T-cell (primary cell): Measurements from ENCODE around the gene ECT2. TPM values are rescaled to one million over a fixed set of nuclear protein-coding genes. Genes with fewer than 3 reads are reported as not detected.
A peak's percentile ranks its signal among the peaks of the same experiment; 100 is the strongest.

Source experiments
- ATAC-seq, 4 experiments: fragments of 200-7000 bp in 3 of 4; fragments of 150-1000 bp in 1 of 4; cut with Tn5 transposase; replicated peaks in 1 of 4; 1 replicate in 3 of 4; 2 replicates in 1 of 4; pipeline ENCODE4 v1.10.0; 2021; ENCODE audit warnings: moderate library complexity in 3 of 4, mild to moderate bottlenecking in 2 of 4, moderate number of reproducible peaks in 1 of 4
- CTCF ChIA-PET, 2 donors: fragments of 300-600 bp; sonication (Branson Sonifier 250); formaldehyde crosslinking; loops; one replicate each; lab custom pipeline; 2022; ENCODE audit warnings: antibody characterized with exemption in 2 of 2; lab: Charles Lee
- POLR2A ChIA-PET, 2 donors: fragments of 300-600 bp; sonication (Branson Sonifier 250); formaldehyde crosslinking; loops; one replicate each; lab custom pipeline; 2022; ENCODE audit warnings: antibody characterized with exemption in 2 of 2; lab: Charles Lee
- DNase-seq, 35 experiments: peaks; one replicate each; pipeline versions ENCODE4 v3.0.0 to v3.0.0-alpha.2; 2013 to 2023
- H3K27ac ChIP-seq: one replicate; pipeline ENCODE4 v1.5.1; 2013; ENCODE audit warnings: low read length
- H3K27me3 ChIP-seq, 2 experiments: replicated peaks in 1 of 2; 1 replicate in 1 of 2; 2 replicates in 1 of 2; pipeline versions ENCODE4 v1.6.1 to v1.7.0; 2013; ENCODE audit warnings: low read length in 1 of 2, mixed read lengths in 1 of 2; ENCODE audit not compliant: control insufficient read depth in 2 of 2, insufficient read depth in 2 of 2; ENCODE audit errors: extremely low read depth in 1 of 2
- H3K36me3 ChIP-seq, 2 donors: 1 replicate in 1 of 2; 2 replicates in 1 of 2; pipeline versions ENCODE4 v1.6.1 to v1.7.0; 2013; ENCODE audit warnings: low read length in 1 of 2; ENCODE audit not compliant: control insufficient read depth in 2 of 2, insufficient read depth in 1 of 2; ENCODE audit errors: extremely low read depth in 1 of 2
- H3K4me1 ChIP-seq, 2 experiments: 1 replicate in 1 of 2; 2 replicates in 1 of 2; pipeline versions ENCODE4 v1.6.1 to v1.7.0; 2013; ENCODE audit warnings: low read length in 2 of 2, mixed read lengths in 1 of 2; ENCODE audit not compliant: insufficient read depth in 2 of 2, control insufficient read depth in 1 of 2; ENCODE audit errors: extremely low read depth in 1 of 2
- H3K4me3 ChIP-seq, 2 donors: 1 replicate in 1 of 2; 2 replicates in 1 of 2; pipeline versions ENCODE4 v1.5.1 to v1.7.0; 2013; ENCODE audit warnings: mild to moderate bottlenecking in 2 of 2, low read length in 1 of 2, moderate library complexity in 1 of 2; ENCODE audit not compliant: control insufficient read depth in 1 of 2; ENCODE audit errors: extremely low read depth in 1 of 2
- H3K9me3 ChIP-seq: 2 replicates; pipeline ENCODE4 v1.7.0; 2013
- H3K27ac Mint-ChIP-seq, 2 donors: one replicate each; pipeline ENCODE4 v1.8.0; 2020 to 2021; ENCODE audit warnings: mild to moderate bottlenecking in 2 of 2, mixed read lengths in 2 of 2
- H3K27me3 Mint-ChIP-seq, 2 donors: one replicate each; pipeline ENCODE4 v1.8.0; 2021 to 2022; ENCODE audit warnings: mixed read lengths in 2 of 2
- H3K36me3 Mint-ChIP-seq: one replicate; pipeline ENCODE4 v1.8.0; 2021; ENCODE audit warnings: mixed read lengths
- H3K4me1 Mint-ChIP-seq, 3 donors: one replicate each; pipeline ENCODE4 v1.8.0; 2020 to 2022; ENCODE audit warnings: mixed read lengths in 3 of 3, mild to moderate bottlenecking in 1 of 3
- H3K4me3 Mint-ChIP-seq, 3 donors: one replicate each; pipeline ENCODE4 v1.8.0; 2020 to 2022; ENCODE audit warnings: mild to moderate bottlenecking in 3 of 3, mixed read lengths in 3 of 3, moderate library complexity in 3 of 3
- H3K9me3 Mint-ChIP-seq, 3 donors: one replicate each; pipeline ENCODE4 v1.8.0; 2020 to 2022; ENCODE audit warnings: mixed read lengths in 3 of 3
- WGBS: methylation state at CpG from one replicate; pipeline ENCODE4 v1.1.5; 2013; ENCODE audit warnings: missing lambda C conversion rate; ENCODE audit not compliant: insufficient coverage; 5-methylcytosine and 5-hydroxymethylcytosine counted together
- total RNA-seq, 35 experiments: library from RNA in 6 of 35; stranded (reverse) in 6 of 35; fragments of 120-200 nt in 1 of 35; gene quantifications; one replicate each; pipeline versions ENCODE4 v1.2.1 to v1.2.4 and lab custom pipeline; 2013 to 2026

The ECT2 gene
- total RNA-seq, 5 donors from 2014 or later (not counting 1 experiment from before 2014, with no cell fraction given) = 1.7 to 3.1 (median 2.3) TPM

DNA sequence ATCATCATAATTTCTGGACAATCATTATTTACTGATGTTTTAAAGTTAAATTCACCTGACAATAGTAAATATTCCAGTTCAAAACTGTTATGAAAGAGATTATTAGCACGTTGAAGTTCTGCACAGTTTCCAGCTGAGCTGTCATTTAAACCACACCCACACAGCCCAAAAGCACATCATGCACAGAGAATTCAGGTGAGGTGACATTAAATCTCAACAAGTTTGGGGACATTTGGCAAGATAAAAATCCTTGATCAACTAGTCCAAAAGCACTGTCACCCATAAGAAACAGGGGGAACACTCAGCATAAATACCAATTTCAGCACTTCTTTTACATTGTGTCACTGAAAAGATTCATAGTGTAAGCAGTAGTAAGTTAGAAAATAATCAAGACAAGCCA, 46.5 kb upstream of the ECT2 start:
- no peaks in the 10 kb centered on the region for H3K9me3 Mint-ChIP-seq
- Histone ChIP-seq H3K27ac (no peak overlapping the region), H3K27me3 (no peaks in the 10 kb centered on the region), H3K36me3 (no peaks in the 10 kb centered on the region), H3K4me3 (no peak overlapping the region), H3K9me3 (no peaks in the 10 kb centered on the region), H3K4me1 (no peaks in the 10 kb centered on the region)
- H3K36me3 Mint-ChIP-seq = no peaks in the 10 kb centered on the region
- no peak overlapping the region for H3K4me3 Mint-ChIP-seq
- DNase-seq = no peak
- POLR2A ChIA-PET = no interaction called here
- no CpG with 5 or more reads among the region's 1 CpG for WGBS
- no peaks in the 10 kb centered on the region for H3K27me3 Mint-ChIP-seq
- no peak for ATAC-seq
- H3K4me1 Mint-ChIP-seq = peaks cover 10 to 13% (median 10%) of the 10 kb centered on the region in 3 donors
- CTCF ChIA-PET = interaction anchor here in 1 of 2 donors (0.6 to 1.7 kb wide), 6 partner anchors 31 to 1423 kb away, joined by 3 to 6 read pairs (median 4); no protein-coding TSS in a partner anchor
- no peak overlapping the region for H3K27ac Mint-ChIP-seq

DNA sequence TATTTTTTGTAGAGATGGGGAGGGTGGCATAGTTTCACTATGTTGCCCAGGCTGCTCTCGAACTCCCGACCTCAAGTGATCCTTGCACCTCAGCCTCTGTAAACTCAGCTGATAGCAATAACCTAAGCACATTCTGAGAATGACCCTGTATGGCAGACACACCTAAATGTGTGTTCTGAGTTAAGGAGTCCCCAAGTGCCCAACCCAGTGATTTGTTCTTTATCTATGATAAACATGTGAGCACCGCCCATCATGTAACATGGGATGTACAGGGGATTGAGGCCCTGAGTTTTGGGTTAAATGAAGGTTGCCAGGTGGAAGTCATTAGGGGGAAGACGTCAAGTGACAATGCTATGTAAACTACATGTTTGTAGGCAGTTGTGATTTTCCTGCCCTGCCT, 45.4 kb upstream of the ECT2 start:
- H3K36me3 Mint-ChIP-seq = no peaks in the 10 kb centered on the region
- H3K4me1 Mint-ChIP-seq = peaks cover 22 to 23% (median 22%) of the 10 kb centered on the region in 3 donors
- ChIA-PET CTCF (interaction anchor here in 1 of 2 donors (0.7 to 1.7 kb wide), 4 partner anchors 32 to 733 kb away, joined by 3 to 5 read pairs (median 4); no protein-coding TSS in a partner anchor), POLR2A (no interaction called here)
- Histone ChIP-seq H3K4me3 (no peak overlapping the region), H3K27ac (no peak overlapping the region), H3K36me3 (no peaks in the 10 kb centered on the region), H3K9me3 (no peaks in the 10 kb centered on the region), H3K4me1 (peaks cover 4 to 6% of the 10 kb centered on the region in 2 experiments), H3K27me3 (no peaks in the 10 kb centered on the region)
- ATAC-seq (no peak), DNase-seq (no peak)
- no peak overlapping the region for H3K27ac Mint-ChIP-seq
- H3K4me3 Mint-ChIP-seq = no peak overlapping the region
- 100% methylated on average over 1 of the region's 4 CpGs for WGBS
- H3K9me3 Mint-ChIP-seq = no peaks in the 10 kb centered on the region
- H3K27me3 Mint-ChIP-seq = no peaks in the 10 kb centered on the region

DNA sequence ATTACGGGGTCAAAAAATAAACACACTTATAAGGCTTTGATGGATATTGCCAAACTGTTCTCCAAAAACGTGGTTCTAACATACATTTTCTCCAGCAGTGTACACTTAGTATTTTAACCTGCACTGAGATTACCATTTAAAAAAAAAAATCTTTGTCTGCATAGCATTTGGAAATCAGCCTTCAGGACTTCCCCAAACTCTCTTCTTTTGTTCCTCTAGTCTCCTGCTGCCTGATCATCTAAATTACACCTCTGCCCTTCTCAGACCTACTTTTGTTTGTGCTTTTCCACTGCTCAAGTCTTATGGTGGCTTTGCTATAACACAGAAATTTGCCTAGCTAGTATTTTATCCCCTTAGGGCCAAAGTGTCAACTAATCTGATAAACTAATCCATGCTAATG, 43.5 kb upstream of the ECT2 start:
- Mint-ChIP-seq H3K4me1 (peaks cover 29 to 30% (median 30%) of the 10 kb centered on the region in 3 donors), H3K27me3 (no peaks in the 10 kb centered on the region), H3K27ac (no peak overlapping the region), H3K36me3 (no peaks in the 10 kb centered on the region), H3K9me3 (no peaks in the 10 kb centered on the region), H3K4me3 (no peak overlapping the region)
- Histone ChIP-seq H3K27ac (no peak overlapping the region), H3K4me1 (peaks cover 4 to 14% of the 10 kb centered on the region in 2 experiments), H3K27me3 (peaks cover 0 to 4% of the 10 kb centered on the region in 2 experiments), H3K36me3 (no peaks in the 10 kb centered on the region), H3K4me3 (no peak overlapping the region), H3K9me3 (no peaks in the 10 kb centered on the region)
- 100% methylated on average over 2 of the region's 2 CpGs for WGBS
- DNase-seq = no peak
- no peak for ATAC-seq
- ChIA-PET POLR2A (no interaction called here), CTCF (interaction anchor here in 1 of 2 donors (0.7 kb wide), 1 partner anchor 678 kb away, joined by 6 read pairs; no protein-coding TSS in a partner anchor)

DNA sequence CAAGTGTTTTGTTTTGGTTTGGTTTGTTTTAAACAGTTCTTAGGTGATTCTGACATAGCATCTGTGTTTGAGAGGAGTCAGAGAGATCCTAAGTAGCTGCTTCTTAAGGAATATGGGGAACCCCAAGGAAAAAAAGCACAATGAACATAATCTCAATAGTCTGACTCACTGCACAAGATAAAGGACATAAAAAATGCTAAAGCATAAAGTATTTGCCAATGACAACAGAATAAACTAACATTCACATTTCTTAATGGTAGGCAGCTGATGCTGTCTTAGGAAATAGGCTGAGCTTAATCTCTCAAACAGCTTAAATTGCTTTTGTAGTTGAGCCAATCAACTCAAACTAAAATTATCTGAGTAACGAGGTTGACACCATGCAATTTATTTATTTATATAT, 42.6 kb upstream of the ECT2 start:
- H3K4me1 Mint-ChIP-seq = peaks cover 28 to 30% (median 29%) of the 10 kb centered on the region in 3 donors
- WGBS = no CpG with 5 or more reads among the region's 1 CpG
- POLR2A ChIA-PET = interaction anchor here in 1 of 2 donors (0.6 kb wide), 1 partner anchor 884 kb away, joined by 3 read pairs; no protein-coding TSS in a partner anchor

DNA sequence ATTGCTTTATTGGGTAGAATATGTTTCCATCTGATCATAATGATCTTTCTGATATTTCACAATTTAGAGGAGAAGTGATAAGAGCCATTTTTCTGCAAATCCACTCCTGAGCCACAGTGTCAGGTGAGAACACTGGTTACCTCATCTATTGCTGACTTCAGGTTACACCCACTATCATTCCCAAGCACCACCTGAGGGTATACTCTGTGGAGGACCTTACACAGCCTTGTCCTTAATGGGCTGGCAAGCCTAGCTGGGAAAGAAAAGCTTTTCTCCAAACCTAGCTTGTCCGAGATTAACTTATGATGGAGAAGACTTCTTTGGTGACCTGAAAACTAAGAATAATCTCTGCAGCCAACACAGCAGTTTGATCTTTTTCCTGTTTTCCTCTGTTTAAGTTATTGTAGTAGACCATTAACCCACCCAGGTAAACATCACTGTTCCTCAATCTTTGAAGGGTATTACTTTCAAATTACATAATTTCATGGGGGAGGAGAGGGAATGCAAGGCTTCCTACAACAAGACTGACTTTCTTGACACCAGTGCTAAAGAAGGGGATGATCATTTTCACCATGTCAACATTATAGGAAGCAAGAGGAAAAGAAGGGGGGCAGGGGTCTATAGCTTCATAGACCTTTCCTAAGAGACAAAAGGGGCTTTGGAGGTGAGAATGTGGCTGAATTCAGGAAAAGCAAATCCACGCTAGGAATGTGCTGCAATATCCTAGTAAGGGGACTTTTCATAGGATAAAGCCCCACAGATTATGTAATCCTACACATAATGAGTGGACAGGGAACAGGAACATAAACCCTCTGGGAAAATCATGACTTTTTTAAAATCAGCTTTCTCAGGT, 41.4 kb upstream of the ECT2 start:
- ChIA-PET CTCF (no interaction called here), POLR2A (interaction anchor here in 1 of 2 donors (0.6 kb wide), 1 partner anchor 355 kb away, joined by 3 read pairs; no protein-coding TSS in a partner anchor)
- Mint-ChIP-seq H3K4me3 (peak overlapping the region; percentile 95 to 97 (median 96)), H3K4me1 (peaks cover 25 to 30% (median 28%) of the 10 kb centered on the region in 3 donors), H3K27me3 (no peaks in the 10 kb centered on the region), H3K27ac (no peak overlapping the region), H3K36me3 (no peaks in the 10 kb centered on the region), H3K9me3 (no peaks in the 10 kb centered on the region)
- Histone ChIP-seq H3K36me3 (no peaks in the 10 kb centered on the region), H3K4me1 (peaks cover 4 to 14% of the 10 kb centered on the region in 2 experiments), H3K27ac (no peak overlapping the region), H3K4me3 (no peak overlapping the region), H3K27me3 (peaks cover 0 to 4% of the 10 kb centered on the region in 2 experiments), H3K9me3 (no peaks in the 10 kb centered on the region)
- DNase-seq (no peak), ATAC-seq (no peak)
- WGBS = no CpG with 5 or more reads among the region's 2 CpGs

More for the DNA sequence above, 42.6 kb upstream of the ECT2 start:
- Histone ChIP-seq H3K9me3 (no peaks in the 10 kb centered on the region), H3K27ac (no peak overlapping the region), H3K36me3 (no peaks in the 10 kb centered on the region), H3K4me1 (peaks cover 4 to 14% of the 10 kb centered on the region in 2 experiments), H3K4me3 (no peak overlapping the region), H3K27me3 (peaks cover 0 to 4% of the 10 kb centered on the region in 2 experiments)
- ATAC-seq = no peak
- H3K9me3 Mint-ChIP-seq = no peaks in the 10 kb centered on the region
- DNase-seq = no peak
- no peak overlapping the region for H3K27ac Mint-ChIP-seq
- H3K36me3 Mint-ChIP-seq = no peaks in the 10 kb centered on the region
- CTCF ChIA-PET = no interaction called here
- H3K4me3 Mint-ChIP-seq = no peak overlapping the region
- no peaks in the 10 kb centered on the region for H3K27me3 Mint-ChIP-seq
